Tibial nerve (tissue), 4 donors: ENCODE results near the gene EXD3. TPM values are rescaled to one million over a fixed set of nuclear protein-coding genes. Genes with fewer than 3 reads are reported as not detected.

ENCODE experiments used
- DNase-seq, 2 donors: peaks; one replicate each; pipeline ENCODE4 v3.0.0-alpha.2; 2019; ENCODE audit warnings: low spot score in 2 of 2
- H3K27ac ChIP-seq, 4 donors: fragments of 200-600 bp; sonication (generic) in 3 of 4; one replicate each; pipeline ENCODE4 v1.5.1; 2017 to 2019; ENCODE audit warnings: mild to moderate bottlenecking in 1 of 4
- H3K27me3 ChIP-seq, 2 donors: fragments of 200-600 bp; sonication (generic) in 1 of 2; one replicate each; pipeline versions ENCODE4 v1.5.1 to v1.6.0; 2017 to 2019
- H3K36me3 ChIP-seq, 3 donors: fragments of 200-600 bp; sonication (generic); one replicate each; pipeline ENCODE4 v1.5.1; 2018 to 2019
- H3K4me1 ChIP-seq, 4 donors: fragments of 200-600 bp; sonication (generic) in 3 of 4; one replicate each; pipeline ENCODE4 v1.5.1; 2017 to 2019
- H3K4me3 ChIP-seq, 4 donors: fragments of 200-600 bp; sonication (generic) in 3 of 4; one replicate each; pipeline ENCODE4 v1.5.1; 2017 to 2019; ENCODE audit warnings: mild to moderate bottlenecking in 1 of 4, moderate library complexity in 1 of 4
- H3K9me3 ChIP-seq, 4 donors: fragments of 200-600 bp; sonication (generic) in 3 of 4; one replicate each; pipeline ENCODE4 v1.5.1; 2017 to 2019
- EP300 ChIP-seq, 2 donors: sonication (generic); formaldehyde crosslinking; IDR thresholded peaks; one replicate each; pipeline ENCODE4 v1.6.1; 2017; ENCODE audit warnings: antibody characterized with exemption in 2 of 2, mild to moderate bottlenecking in 1 of 2
- POLR2A ChIP-seq, 2 donors: fragments of 450-650 bp; IDR thresholded peaks; one replicate each; pipeline ENCODE4 v1.6.1; 2017; ENCODE audit warnings: antibody characterized with exemption in 2 of 2, mild to moderate bottlenecking in 2 of 2, moderate library complexity in 2 of 2
- WGBS, 2 donors: methylation state at CpG; one replicate each; pipeline ENCODE4 v1.1.5; 2018; 5-methylcytosine and 5-hydroxymethylcytosine counted together
- total RNA-seq, 4 donors: library from RNA; depleted of rRNA; stranded (reverse); fragments of >200 nt; gene quantifications; one replicate each; pipeline ENCODE4 v1.1.0, GENCODE V29; 2016
- TF ChIP-seq, protein P1 (sequence below), 5 experiments: fragments of 200-600 bp in 3 of 5; fragments of 450-650 bp in 2 of 5; sonication (generic) in 3 of 5; IDR thresholded peaks; one replicate each; pipeline ENCODE4 v1.5.1; 2016 to 2019; ENCODE audit warnings: antibody characterized with exemption in 5 of 5, mild to moderate bottlenecking in 3 of 5, moderate library complexity in 2 of 5

Gene EXD3
- total RNA-seq, 4 donors from 2014 or later, result 27.6 to 99.9 (median 55.2) TPM

DNA sequence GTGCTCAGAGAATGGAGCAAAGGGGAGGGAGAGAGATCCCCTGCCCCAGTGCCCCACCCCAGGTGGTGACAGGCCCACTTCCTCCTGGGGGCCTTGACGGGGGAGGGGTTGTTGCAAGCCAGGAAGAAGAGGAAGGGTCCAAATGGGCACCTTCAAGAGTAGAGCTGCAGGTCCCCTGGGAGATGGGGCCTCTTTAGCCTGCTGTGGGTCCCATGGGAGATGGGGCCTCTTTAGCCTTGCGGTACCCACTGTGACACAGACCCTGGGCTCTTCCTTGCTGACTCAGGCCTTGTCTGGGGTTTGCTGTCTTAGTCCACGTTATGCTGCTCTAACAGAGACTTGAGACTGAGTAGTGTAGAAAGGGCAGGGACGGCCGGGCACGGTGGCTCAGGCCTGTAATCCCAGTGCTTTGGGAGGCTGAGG, 155.0 kb downstream of the EXD3 start:
- no peak for DNase-seq
- TF ChIP-seq, protein P1, sequence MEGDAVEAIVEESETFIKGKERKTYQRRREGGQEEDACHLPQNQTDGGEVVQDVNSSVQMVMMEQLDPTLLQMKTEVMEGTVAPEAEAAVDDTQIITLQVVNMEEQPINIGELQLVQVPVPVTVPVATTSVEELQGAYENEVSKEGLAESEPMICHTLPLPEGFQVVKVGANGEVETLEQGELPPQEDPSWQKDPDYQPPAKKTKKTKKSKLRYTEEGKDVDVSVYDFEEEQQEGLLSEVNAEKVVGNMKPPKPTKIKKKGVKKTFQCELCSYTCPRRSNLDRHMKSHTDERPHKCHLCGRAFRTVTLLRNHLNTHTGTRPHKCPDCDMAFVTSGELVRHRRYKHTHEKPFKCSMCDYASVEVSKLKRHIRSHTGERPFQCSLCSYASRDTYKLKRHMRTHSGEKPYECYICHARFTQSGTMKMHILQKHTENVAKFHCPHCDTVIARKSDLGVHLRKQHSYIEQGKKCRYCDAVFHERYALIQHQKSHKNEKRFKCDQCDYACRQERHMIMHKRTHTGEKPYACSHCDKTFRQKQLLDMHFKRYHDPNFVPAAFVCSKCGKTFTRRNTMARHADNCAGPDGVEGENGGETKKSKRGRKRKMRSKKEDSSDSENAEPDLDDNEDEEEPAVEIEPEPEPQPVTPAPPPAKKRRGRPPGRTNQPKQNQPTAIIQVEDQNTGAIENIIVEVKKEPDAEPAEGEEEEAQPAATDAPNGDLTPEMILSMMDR (IDR thresholded peaks at IDR 0.05), result no peak
- TF ChIP-seq EP300 (IDR thresholded peaks at IDR 0.05) (no peak), POLR2A (IDR thresholded peaks at IDR 0.05) (no peak)
- no peak overlapping the region for H3K4me3 ChIP-seq
- peaks cover 0 to 11% (median 1%) of the 10 kb centered on the region in 4 donors for H3K4me1 ChIP-seq
- H3K9me3 ChIP-seq, result no peaks in the 10 kb centered on the region
- H3K36me3 ChIP-seq, result peaks cover 3 to 99% (median 21%) of the 10 kb centered on the region in 3 donors
- no peak overlapping the region for H3K27ac ChIP-seq
- H3K27me3 ChIP-seq, result no peaks in the 10 kb centered on the region
- WGBS, 2 donors, result 89 to 92% methylated on average over 6 of the region's 6 CpGs

DNA sequence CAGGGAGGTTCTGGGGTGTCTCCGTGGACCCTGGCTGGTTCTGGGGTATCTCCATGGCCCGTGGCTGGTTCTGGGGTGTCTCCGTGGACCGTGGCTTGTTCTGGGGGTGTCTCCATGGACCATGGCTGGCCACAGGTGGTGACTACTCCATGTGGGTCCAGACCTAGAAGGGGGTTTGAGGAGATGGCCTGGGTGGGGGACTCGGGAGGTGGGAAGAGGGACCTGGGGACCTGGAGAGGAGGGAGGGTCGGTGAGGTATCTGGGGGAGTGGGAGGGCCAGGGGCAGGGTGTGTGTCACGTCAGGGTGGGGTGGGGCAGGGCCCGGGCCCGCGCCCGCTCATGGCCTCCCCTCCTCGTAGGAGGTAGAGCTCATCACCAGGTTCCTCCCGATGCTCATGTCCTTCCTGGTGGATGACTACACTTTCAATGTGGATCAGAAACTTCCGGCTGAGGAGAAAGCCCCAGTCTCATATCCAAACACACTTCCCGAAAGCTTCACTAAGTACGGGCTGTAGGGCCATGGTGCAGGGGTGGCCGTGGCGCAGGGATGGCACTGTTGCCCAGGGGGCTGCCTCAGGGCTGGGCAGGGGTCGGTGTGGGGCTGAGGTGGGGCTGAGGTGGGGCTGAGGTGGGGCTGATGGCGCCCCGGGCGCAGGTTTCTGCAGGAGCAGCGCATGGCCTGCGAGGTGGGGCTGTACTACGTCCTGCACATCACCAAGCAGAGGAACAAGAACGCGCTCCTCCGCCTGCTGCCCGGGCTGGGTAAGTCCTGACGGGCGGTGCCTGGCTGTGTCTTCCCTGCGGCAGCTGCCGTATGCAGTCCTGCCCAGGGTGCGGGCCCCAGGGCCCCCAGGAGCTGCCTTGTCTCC, 156.1 kb downstream of the EXD3 start:
- whole genome bisulfite sequencing, 2 donors, result 87 to 93% methylated on average over 30 to 32 of the region's 34 CpGs
- TF ChIP-seq, protein P1 (IDR thresholded peaks at IDR 0.05), result no peak
- TF ChIP-seq EP300 (IDR thresholded peaks at IDR 0.05) (no peak), POLR2A (IDR thresholded peaks at IDR 0.05) (no peak)
- no peak for DNase-seq
- no peaks in the 10 kb centered on the region for H3K27me3 ChIP-seq
- H3K4me1 ChIP-seq, result peaks cover 0 to 11% (median 3%) of the 10 kb centered on the region in 4 donors
- H3K9me3 ChIP-seq, result no peaks in the 10 kb centered on the region
- no peak overlapping the region for H3K4me3 ChIP-seq
- H3K36me3 ChIP-seq, result peaks cover 0 to 93% (median 11%) of the 10 kb centered on the region in 3 donors
- no peak overlapping the region for H3K27ac ChIP-seq

DNA sequence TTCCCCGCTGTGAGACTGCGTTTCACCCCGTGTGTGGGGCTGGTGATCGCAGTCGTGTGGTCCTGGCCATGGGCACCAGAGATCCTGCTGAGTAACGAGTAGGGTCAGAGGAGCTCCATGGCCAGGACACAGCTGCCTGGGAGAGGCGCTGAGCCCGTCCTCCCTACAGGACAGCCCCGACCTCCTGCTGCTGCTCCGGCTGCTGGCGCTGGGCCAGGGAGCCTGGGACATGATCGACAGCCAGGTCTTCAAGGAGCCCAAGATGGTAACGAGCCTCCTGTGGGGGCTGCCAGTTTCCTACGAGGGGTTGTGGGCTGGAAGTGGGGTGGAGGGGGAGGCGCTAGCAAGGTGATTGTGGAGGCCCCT, 156.8 kb downstream of the EXD3 start:
- Histone ChIP-seq H3K27ac (no peak overlapping the region), H3K36me3 (peaks cover 0 to 86% (median 11%) of the 10 kb centered on the region in 3 donors), H3K27me3 (no peaks in the 10 kb centered on the region), H3K4me3 (no peak overlapping the region), H3K9me3 (no peaks in the 10 kb centered on the region), H3K4me1 (peaks cover 0 to 11% (median 3%) of the 10 kb centered on the region in 4 donors)
- no peak for TF ChIP-seq EP300 (IDR thresholded peaks at IDR 0.05)
- WGBS, 2 donors, result 77 to 86% methylated on average over 9 to 10 of the region's 15 CpGs
- no peak for DNase-seq

DNA sequence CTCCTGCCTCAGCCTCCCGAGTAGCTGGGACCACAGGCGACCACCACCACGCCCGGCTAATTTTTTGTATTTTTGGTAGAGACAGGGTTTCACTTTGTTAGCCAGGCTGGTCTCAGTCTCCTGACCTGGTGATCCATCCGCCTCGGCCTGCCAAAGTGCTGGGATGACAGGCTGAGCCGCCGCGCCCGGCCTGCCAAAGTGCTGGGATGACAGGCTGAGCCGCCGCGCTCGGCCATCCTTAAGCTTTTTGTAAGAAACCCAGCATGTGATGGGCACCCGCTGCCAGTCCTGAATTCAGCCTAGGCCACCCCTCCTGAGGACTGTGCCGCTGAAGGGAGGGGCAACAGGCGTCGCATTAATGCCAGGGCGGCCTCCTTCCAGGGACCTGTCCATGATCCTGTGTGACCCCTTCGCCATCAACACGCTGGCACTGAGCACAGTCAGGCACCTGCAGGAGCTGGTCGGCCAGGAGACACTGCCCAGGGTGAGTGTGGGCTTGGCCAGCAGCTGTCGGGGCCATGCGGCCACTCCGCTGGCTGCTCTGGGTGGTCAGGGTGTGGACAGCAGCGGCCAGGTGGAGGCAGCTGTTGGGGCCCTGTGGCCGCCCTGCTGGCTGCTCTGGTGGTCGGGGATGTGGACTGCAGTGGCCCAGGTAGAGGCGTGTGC, 157.3 kb downstream of the EXD3 start:
- WGBS, 2 donors, result 90 to 94% methylated on average over 23 to 27 of the region's 29 CpGs
- Histone ChIP-seq H3K27me3 (no peaks in the 10 kb centered on the region), H3K27ac (no peak overlapping the region), H3K4me3 (no peak overlapping the region), H3K4me1 (peaks cover 0 to 11% (median 3%) of the 10 kb centered on the region in 4 donors), H3K36me3 (peaks cover 0 to 83% (median 11%) of the 10 kb centered on the region in 3 donors), H3K9me3 (no peaks in the 10 kb centered on the region)
- TF ChIP-seq POLR2A (IDR thresholded peaks at IDR 0.05) (no peak), EP300 (IDR thresholded peaks at IDR 0.05) (no peak)
- TF ChIP-seq, protein P1 (IDR thresholded peaks at IDR 0.05), result no peak
- no peak for DNase-seq

DNA sequence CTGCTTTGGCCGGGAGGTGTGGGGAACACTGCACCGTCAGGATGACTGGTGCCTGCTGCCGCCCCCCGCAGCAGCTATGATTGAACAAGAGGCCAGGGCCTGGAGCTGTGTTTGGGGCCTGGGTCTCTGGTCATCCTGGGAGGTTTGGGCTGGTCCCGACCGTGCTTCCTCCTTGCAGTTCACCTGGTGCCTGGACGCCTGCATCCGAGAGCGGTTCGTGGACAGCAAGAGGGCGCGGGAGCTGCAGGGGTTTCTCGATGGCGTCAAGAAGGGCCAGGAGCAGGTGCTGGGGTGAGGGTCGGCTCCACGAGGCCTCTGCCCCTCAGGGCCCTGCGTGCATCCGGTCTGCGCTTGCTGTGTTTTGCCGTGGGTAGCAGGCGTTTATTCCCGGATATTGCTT, 158.9 kb downstream of the EXD3 start:
- no peaks in the 10 kb centered on the region for H3K9me3 ChIP-seq
- no peak for DNase-seq
- no peaks in the 10 kb centered on the region for H3K27me3 ChIP-seq
- H3K4me1 ChIP-seq, result peaks cover 0 to 4% (median 2%) of the 10 kb centered on the region in 4 donors
- no peak overlapping the region for H3K4me3 ChIP-seq
- peaks cover 0 to 74% (median 11%) of the 10 kb centered on the region in 3 donors for H3K36me3 ChIP-seq
- TF ChIP-seq, protein P1 (IDR thresholded peaks at IDR 0.05), result no peak
- TF ChIP-seq EP300 (IDR thresholded peaks at IDR 0.05), result no peak
- no peak for TF ChIP-seq POLR2A (IDR thresholded peaks at IDR 0.05)
- 91 to 95% methylated on average over 22 of the region's 22 CpGs for WGBS, 2 donors
- no peak overlapping the region for H3K27ac ChIP-seq
